Right lobe of liver (tissue), 4 donors: ENCODE data around the gene CHST15.

Experiments
- POLR2A ChIP-seq: fragments of 450-650 bp; IDR thresholded peaks from one replicate; pipeline ENCODE4 v1.6.1; 2017; ENCODE audit warnings: antibody characterized with exemption, mild to moderate bottlenecking
- TF ChIP-seq, protein P1 (sequence below), 4 donors: fragments of 200-600 bp in 3 of 4; fragments of 450-650 bp in 1 of 4; IDR thresholded peaks; one replicate each; pipeline versions ENCODE4 v1.5.1 to v1.8.0; 2016 to 2022; ENCODE audit warnings: antibody characterized with exemption in 4 of 4, mild to moderate bottlenecking in 2 of 4
- donor health status: DM: no; HTN: no; CAD: no.
- donor health status: DM: no; HTN: no; CAD: no.
- donor health status: DM: no; HTN: yes; CAD: no.

DNA sequence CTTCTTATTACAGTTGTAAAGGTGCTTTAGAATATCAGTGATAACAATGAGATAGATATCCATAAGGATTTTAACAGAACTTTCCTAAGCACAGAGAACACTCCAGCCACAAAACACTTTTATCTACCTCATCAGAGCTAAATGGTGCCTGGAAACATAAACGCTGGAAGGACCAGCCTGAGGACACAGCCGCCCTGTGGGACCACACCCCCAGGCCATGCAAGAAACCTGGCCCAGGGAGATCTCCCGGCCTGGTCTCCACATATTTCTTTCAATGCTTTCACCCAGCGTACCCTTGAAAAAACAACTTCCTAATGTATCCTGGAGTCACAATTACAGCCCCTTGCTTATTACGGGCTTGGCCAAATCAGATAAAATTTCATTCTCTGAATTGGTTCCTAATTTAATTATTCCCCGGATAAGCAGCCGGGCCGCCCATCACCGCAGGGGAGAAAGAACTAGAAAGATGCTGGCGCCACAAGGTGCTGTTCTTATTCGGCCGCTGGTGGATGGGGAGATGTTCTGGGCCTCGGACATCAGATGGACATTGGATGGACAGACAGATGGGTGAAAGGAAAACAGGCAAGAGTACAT lies 11.8 kb downstream of the CHST15 start:
- TF ChIP-seq, protein P1, sequence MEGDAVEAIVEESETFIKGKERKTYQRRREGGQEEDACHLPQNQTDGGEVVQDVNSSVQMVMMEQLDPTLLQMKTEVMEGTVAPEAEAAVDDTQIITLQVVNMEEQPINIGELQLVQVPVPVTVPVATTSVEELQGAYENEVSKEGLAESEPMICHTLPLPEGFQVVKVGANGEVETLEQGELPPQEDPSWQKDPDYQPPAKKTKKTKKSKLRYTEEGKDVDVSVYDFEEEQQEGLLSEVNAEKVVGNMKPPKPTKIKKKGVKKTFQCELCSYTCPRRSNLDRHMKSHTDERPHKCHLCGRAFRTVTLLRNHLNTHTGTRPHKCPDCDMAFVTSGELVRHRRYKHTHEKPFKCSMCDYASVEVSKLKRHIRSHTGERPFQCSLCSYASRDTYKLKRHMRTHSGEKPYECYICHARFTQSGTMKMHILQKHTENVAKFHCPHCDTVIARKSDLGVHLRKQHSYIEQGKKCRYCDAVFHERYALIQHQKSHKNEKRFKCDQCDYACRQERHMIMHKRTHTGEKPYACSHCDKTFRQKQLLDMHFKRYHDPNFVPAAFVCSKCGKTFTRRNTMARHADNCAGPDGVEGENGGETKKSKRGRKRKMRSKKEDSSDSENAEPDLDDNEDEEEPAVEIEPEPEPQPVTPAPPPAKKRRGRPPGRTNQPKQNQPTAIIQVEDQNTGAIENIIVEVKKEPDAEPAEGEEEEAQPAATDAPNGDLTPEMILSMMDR (IDR thresholded peaks at IDR 0.05): no peak
- no peak for TF ChIP-seq POLR2A
